Activated CD8-positive, alpha-beta memory T cell treated with anti-CD3 and anti-CD28 coated beads for 1 hour (primary cell): ENCODE measurements around the gene ZNF445.
"Not testable (repeated sequence)": the region's sequence is repeated elsewhere in the genome, so short reads cannot be mapped to it uniquely, and the experiment has no call there.

Experiments
- DNase-seq, 2 donors: peaks; one replicate each; pipeline ENCODE4 v3.0.0-alpha.2; 2020; ENCODE audit warnings: low read depth in 1 of 2; ENCODE audit errors: extremely low read depth in 1 of 2

The ZNF445 gene

GRCh38 chr3:44409640-44410410 lies 67.6 kb downstream of the ZNF445 start:
- no peak for DNase-seq

- no peak for DNase-seq
Observed at GRCh38 chr3:44402548-44402947, 74.9 kb downstream of the ZNF445 start.

DNA sequence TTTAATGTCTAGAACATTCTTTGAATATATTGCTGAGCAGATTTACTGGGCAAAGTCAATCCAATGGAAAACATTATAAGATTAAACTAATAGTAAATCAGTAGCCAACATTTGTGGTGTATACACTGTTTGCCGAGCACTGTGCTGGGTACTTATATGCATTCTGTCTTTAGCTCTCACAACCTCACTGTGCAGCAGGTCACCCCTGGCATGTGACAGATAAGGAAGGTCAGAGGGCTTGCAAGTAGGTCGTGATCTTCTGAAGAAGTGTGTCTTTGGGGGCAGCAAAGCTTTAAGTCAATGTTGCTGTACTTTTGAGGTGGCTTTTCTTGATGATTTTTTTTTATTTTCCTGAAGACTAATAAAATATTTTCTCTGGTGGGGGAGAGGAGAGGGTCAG lies 76.7 kb downstream of the ZNF445 start:
- DNase-seq = no peak

- no peak for DNase-seq
Observed at GRCh38 chr3:44398853-44399252, 78.6 kb downstream of the ZNF445 start.

GRCh38 chr3:44398271-44398670 lies 79.2 kb downstream of the ZNF445 start:
- not testable (repeated sequence) for DNase-seq

- DNase-seq = no peak
Observed at GRCh38 chr3:44396200-44397171, 81.0 kb downstream of the ZNF445 start.

GRCh38 chr3:44395714-44396113 lies 81.8 kb downstream of the ZNF445 start:
- no peak for DNase-seq

DNA sequence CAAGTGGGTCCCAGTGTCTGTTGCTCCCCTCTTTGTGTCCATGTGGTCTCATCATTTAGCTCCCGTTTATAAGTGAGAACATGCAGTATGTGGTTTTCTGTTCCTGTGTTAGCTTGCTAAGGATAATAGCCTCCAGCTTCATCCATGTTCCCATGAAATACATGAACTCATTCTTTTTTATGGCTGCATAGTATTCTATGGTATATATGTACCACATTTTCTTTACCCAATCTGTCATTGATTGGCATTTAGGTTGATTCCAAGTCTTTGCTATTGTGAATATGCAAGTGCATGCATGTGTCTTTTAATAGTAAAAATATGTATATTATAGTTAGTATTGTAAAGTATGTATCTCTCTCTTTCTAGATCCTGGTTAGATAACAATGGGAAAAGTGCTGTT lies 85.0 kb downstream of the ZNF445 start:
- DNase-seq = no peak

- no peak for DNase-seq
Observed at GRCh38 chr3:44387404-44387803, 90.1 kb downstream of the ZNF445 start.
